Keratinocyte (primary cell): Measurements from ENCODE around the gene RHOC.

Experiments
- EZH2 ChIP-seq: IDR thresholded peaks from one replicate; pipeline ENCODE4 v1.6.1; 2012; ENCODE audit warnings: inconsistent platforms, mild to moderate bottlenecking, low read length, moderate library complexity
- TF ChIP-seq, protein P1 (sequence below), 3 experiments: IDR thresholded peaks in 1 of 3; conservative IDR thresholded peaks in 1 of 3; optimal IDR thresholded peaks in 1 of 3; 2 replicates in 2 of 3; 3 replicates in 1 of 3; pipeline versions ENCODE3 to v1.5.1; 2011; ENCODE audit warnings: low read length in 3 of 3, mild to moderate bottlenecking in 3 of 3, moderate library complexity in 2 of 3, control low read depth in 1 of 3, inconsistent platforms in 1 of 3; ENCODE audit not compliant: insufficient read depth in 2 of 3; ENCODE audit errors: extremely low read depth in 1 of 3

DNA sequence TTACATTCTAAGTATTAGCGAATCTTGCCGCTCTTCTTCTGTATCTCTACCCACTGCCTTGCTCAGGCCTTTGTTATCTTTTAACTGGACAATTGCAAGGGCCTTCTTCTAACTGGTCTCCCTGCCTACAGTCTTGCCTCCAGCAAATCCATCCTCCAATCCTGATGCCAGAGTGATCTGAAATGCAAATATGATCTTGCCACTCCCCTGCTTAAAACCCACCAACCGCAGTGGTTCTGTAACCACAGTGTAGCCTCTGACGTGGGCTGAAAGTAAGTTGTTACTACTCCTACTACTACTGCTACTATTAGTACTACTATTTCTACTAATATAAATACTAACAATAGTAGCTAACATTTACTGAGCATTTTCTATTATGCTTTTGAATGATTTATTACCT, 20.1 kb downstream of the RHOC start:
- TF ChIP-seq, protein P1, sequence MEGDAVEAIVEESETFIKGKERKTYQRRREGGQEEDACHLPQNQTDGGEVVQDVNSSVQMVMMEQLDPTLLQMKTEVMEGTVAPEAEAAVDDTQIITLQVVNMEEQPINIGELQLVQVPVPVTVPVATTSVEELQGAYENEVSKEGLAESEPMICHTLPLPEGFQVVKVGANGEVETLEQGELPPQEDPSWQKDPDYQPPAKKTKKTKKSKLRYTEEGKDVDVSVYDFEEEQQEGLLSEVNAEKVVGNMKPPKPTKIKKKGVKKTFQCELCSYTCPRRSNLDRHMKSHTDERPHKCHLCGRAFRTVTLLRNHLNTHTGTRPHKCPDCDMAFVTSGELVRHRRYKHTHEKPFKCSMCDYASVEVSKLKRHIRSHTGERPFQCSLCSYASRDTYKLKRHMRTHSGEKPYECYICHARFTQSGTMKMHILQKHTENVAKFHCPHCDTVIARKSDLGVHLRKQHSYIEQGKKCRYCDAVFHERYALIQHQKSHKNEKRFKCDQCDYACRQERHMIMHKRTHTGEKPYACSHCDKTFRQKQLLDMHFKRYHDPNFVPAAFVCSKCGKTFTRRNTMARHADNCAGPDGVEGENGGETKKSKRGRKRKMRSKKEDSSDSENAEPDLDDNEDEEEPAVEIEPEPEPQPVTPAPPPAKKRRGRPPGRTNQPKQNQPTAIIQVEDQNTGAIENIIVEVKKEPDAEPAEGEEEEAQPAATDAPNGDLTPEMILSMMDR (optimal IDR thresholded peaks at IDR 0.05 in 1 of 3, IDR thresholded peaks at IDR 0.05 in 1 of 3, conservative IDR thresholded peaks at IDR 0.05 in 1 of 3; ENCODE audit: extremely low read depth in 1 of 3, insufficient read depth in 2 of 3, low read length in 3 of 3), result no peak
- TF ChIP-seq EZH2, result no peak
